ENCODE measurements around the gene EML4. TPM values are rescaled to one million over a fixed set of nuclear protein-coding genes. Genes with fewer than 3 reads are reported as not detected.

Gene EML4
- total and polyA plus RNA-seq, 2 donors (not counting 1 experiment from before 2014, with no cell fraction given): 49.4 to 134 TPM

- peaks cover 62% of the 10 kb centered on the region for H3K4me1 Mint-ChIP-seq
- H3K4me3 Mint-ChIP-seq: no peak overlapping the region
- H3K27me3 ChIP-seq (replicated peaks in 1 of 4; ENCODE audit: control extremely low read depth in 1 of 4, control insufficient read depth in 3 of 4, insufficient read depth in 4 of 4, low read length in 3 of 4): no peaks in the 10 kb centered on the region
- H3K27ac ChIP-seq (ENCODE audit: low read length in 2 of 2): no peak overlapping the region
- ChIA-PET CTCF (interaction anchor here (1.2 to 2.2 kb wide), 3 partner anchors 11 to 99 kb away, joined by 3 to 9 read pairs (median 3); no protein-coding TSS in a partner anchor), POLR2A (interaction anchor here (1.0 kb wide), 1 partner anchor 9 kb away, joined by 4 read pairs; no protein-coding TSS in a partner anchor)
- H2AFZ ChIP-seq (ENCODE audit: insufficient read depth, low read depth, low read length, poor library complexity, severe bottlenecking): no peak overlapping the region
- H3K27ac Mint-ChIP-seq: no peak overlapping the region
- intact Hi-C loops (cut with micrococcal nuclease): no loop called here
- H4K20me1 ChIP-seq (ENCODE audit: control insufficient read depth, insufficient read depth, low read length, poor library complexity, severe bottlenecking): peaks cover 65% of the 10 kb centered on the region
- H3K9me3 ChIP-seq (ENCODE audit: control extremely low read depth in 1 of 3, control insufficient read depth in 2 of 3, insufficient read depth in 1 of 3, low read length in 2 of 3): no peaks in the 10 kb centered on the region
- H3K9me3 Mint-ChIP-seq (ENCODE audit: insufficient read depth): no peaks in the 10 kb centered on the region
- H3K27me3 Mint-ChIP-seq: no peaks in the 10 kb centered on the region
- H3K4me3 ChIP-seq (ENCODE audit: control extremely low read depth in 1 of 5, extremely low read depth in 1 of 5, insufficient read depth in 1 of 5, low read depth in 2 of 5, low read length in 4 of 5): no peak overlapping the region
- peaks cover 34 to 43% of the 10 kb centered on the region in 2 donors for H3K4me1 ChIP-seq (ENCODE audit: control insufficient read depth in 2 of 2, insufficient read depth in 2 of 2, low read length in 2 of 2)
- WGBS (ENCODE audit: insufficient coverage): 100% methylated on average over 4 of the region's 5 CpGs
- no peak for TF ChIP-seq EZH2 (IDR thresholded peaks at IDR 0.05; ENCODE audit: borderline replicate concordance, insufficient read depth, low read depth, low read length, poor library complexity, severe bottlenecking)
- TF ChIP-seq, protein P1, sequence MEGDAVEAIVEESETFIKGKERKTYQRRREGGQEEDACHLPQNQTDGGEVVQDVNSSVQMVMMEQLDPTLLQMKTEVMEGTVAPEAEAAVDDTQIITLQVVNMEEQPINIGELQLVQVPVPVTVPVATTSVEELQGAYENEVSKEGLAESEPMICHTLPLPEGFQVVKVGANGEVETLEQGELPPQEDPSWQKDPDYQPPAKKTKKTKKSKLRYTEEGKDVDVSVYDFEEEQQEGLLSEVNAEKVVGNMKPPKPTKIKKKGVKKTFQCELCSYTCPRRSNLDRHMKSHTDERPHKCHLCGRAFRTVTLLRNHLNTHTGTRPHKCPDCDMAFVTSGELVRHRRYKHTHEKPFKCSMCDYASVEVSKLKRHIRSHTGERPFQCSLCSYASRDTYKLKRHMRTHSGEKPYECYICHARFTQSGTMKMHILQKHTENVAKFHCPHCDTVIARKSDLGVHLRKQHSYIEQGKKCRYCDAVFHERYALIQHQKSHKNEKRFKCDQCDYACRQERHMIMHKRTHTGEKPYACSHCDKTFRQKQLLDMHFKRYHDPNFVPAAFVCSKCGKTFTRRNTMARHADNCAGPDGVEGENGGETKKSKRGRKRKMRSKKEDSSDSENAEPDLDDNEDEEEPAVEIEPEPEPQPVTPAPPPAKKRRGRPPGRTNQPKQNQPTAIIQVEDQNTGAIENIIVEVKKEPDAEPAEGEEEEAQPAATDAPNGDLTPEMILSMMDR (IDR thresholded peaks at IDR 0.05): no peak
- peaks cover 100% of the 10 kb centered on the region for H3K79me2 ChIP-seq (ENCODE audit: control insufficient read depth, insufficient read depth, low read length)
- H3K9ac ChIP-seq (ENCODE audit: low read length): no peak overlapping the region
- no peak for ATAC-seq (ENCODE audit: low read depth)
- no peak for DNase-seq
- no peak overlapping the region for H3K4me2 ChIP-seq (replicated peaks; ENCODE audit: low read depth, low read length, poor library complexity, severe bottlenecking)
- peaks cover 5 to 11% of the 10 kb centered on the region in 2 experiments for H3K36me3 ChIP-seq (replicated peaks in 1 of 2; ENCODE audit: control extremely low read depth in 1 of 2, control insufficient read depth in 1 of 2, extremely low read depth in 1 of 2, insufficient read depth in 2 of 2, low read length in 1 of 2)
Observed at GRCh38 chr2:42185220-42185921, 16.2 kb downstream of the EML4 start.

DNA sequence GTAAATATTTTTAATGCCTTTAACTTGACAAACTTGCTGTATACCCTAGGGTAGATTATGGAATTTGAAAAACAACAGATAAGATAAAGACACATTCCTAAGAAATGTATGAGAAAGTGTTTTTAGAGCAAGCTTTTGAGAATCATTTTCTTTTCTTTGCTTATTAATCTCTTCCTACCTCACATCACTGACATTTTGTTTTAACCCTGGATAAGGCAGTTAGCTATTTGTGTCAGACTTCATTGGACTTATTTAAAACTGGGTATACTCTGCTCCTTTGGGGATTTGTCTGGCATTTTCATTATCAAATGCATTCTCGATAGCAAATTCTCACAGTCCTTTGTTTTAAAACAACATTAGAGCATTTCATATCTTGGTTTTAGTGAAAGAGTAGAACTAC lies 17.2 kb downstream of the EML4 start:
- CTCF ChIA-PET: interaction anchor here (0.9 to 2.2 kb wide), 5 partner anchors 10 to 100 kb away, joined by 3 to 9 read pairs (median 3); no protein-coding TSS in a partner anchor

More for the DNA sequence above, 17.2 kb downstream of the EML4 start:
- TF ChIP-seq EZH2 (IDR thresholded peaks at IDR 0.05; ENCODE audit: borderline replicate concordance, insufficient read depth, low read depth, low read length, poor library complexity, severe bottlenecking): no peak
- TF ChIP-seq, protein P1 (IDR thresholded peaks at IDR 0.05): no peak
- H3K27ac ChIP-seq (ENCODE audit: low read length in 2 of 2): no peak overlapping the region
- H3K4me1 Mint-ChIP-seq: peaks cover 60% of the 10 kb centered on the region
- peaks cover 28 to 42% of the 10 kb centered on the region in 2 donors for H3K4me1 ChIP-seq (ENCODE audit: control insufficient read depth in 2 of 2, insufficient read depth in 2 of 2, low read length in 2 of 2)
- no peaks in the 10 kb centered on the region for H3K9me3 Mint-ChIP-seq (ENCODE audit: insufficient read depth)
- no peak overlapping the region for H3K9ac ChIP-seq (ENCODE audit: low read length)
- DNase-seq (no peak), ATAC-seq (ENCODE audit: low read depth) (no peak)
- WGBS (ENCODE audit: insufficient coverage): no CpG with 5 or more reads among the region's 1 CpG
- no peaks in the 10 kb centered on the region for H3K9me3 ChIP-seq (ENCODE audit: control extremely low read depth in 1 of 3, control insufficient read depth in 2 of 3, insufficient read depth in 1 of 3, low read length in 2 of 3)
- peaks cover 4 to 9% of the 10 kb centered on the region in 2 experiments for H3K36me3 ChIP-seq (replicated peaks in 1 of 2; ENCODE audit: control extremely low read depth in 1 of 2, control insufficient read depth in 1 of 2, extremely low read depth in 1 of 2, insufficient read depth in 2 of 2, low read length in 1 of 2)
- no peak overlapping the region for H3K4me3 Mint-ChIP-seq
- H3K4me3 ChIP-seq (ENCODE audit: control extremely low read depth in 1 of 5, extremely low read depth in 1 of 5, insufficient read depth in 1 of 5, low read depth in 2 of 5, low read length in 4 of 5): no peak overlapping the region
- H3K27me3 Mint-ChIP-seq: no peaks in the 10 kb centered on the region
- peaks cover 72% of the 10 kb centered on the region for H4K20me1 ChIP-seq (ENCODE audit: control insufficient read depth, insufficient read depth, low read length, poor library complexity, severe bottlenecking)
- intact Hi-C loops (cut with micrococcal nuclease): no loop called here
- POLR2A ChIA-PET: interaction anchor here (1.0 kb wide), 1 partner anchor 8 kb away, joined by 4 read pairs; no protein-coding TSS in a partner anchor
- no peak overlapping the region for H3K4me2 ChIP-seq (replicated peaks; ENCODE audit: low read depth, low read length, poor library complexity, severe bottlenecking)
- no peak overlapping the region for H2AFZ ChIP-seq (ENCODE audit: insufficient read depth, low read depth, low read length, poor library complexity, severe bottlenecking)
- peaks cover 100% of the 10 kb centered on the region for H3K79me2 ChIP-seq (ENCODE audit: control insufficient read depth, insufficient read depth, low read length)
- no peaks in the 10 kb centered on the region for H3K27me3 ChIP-seq (replicated peaks in 1 of 4; ENCODE audit: control extremely low read depth in 1 of 4, control insufficient read depth in 3 of 4, insufficient read depth in 4 of 4, low read length in 3 of 4)
- H3K27ac Mint-ChIP-seq: peak overlapping the region; percentile 43
